Loucy (cell line): ENCODE measurements around the gene CYP2A13.

Experiments used
- H2AFZ ChIP-seq: fragments of 200-600 bp; sonication (generic); 2 replicates; pipeline ENCODE4 v1.6.0; 2016; ENCODE audit warnings: antibody characterized with exemption, mild to moderate bottlenecking, low read length, moderate library complexity
- H3F3A ChIP-seq: fragments of 200-600 bp; 2 replicates; pipeline ENCODE4 v1.6.0; 2016; ENCODE audit warnings: antibody characterized with exemption, low read depth, mild to moderate bottlenecking
- H3K27me3 ChIP-seq: fragments of 200-600 bp; sonication (generic); 2 replicates; pipeline ENCODE4 v1.6.1; 2014; ENCODE audit warnings: low read length, mild to moderate bottlenecking; ENCODE audit not compliant: insufficient read depth, poor library complexity, severe bottlenecking
- H3K36me3 ChIP-seq: fragments of 200-600 bp; sonication (generic); 2 replicates; pipeline ENCODE4 v1.6.1; 2016; ENCODE audit warnings: low read length; ENCODE audit not compliant: insufficient read depth
- H3K4me1 ChIP-seq: fragments of 200-600 bp; sonication (generic); 2 replicates; pipeline ENCODE4 v1.5.1; 2014; ENCODE audit warnings: low read length, mild to moderate bottlenecking; ENCODE audit not compliant: insufficient read depth, poor library complexity, severe bottlenecking
- H3K4me2 ChIP-seq: fragments of 200-600 bp; sonication (generic); 2 replicates; pipeline ENCODE4 v1.6.0; 2014; ENCODE audit warnings: antibody characterized with exemption, low read length, low read depth, mild to moderate bottlenecking; ENCODE audit not compliant: poor library complexity, severe bottlenecking
- H3K4me3 ChIP-seq: fragments of 200-600 bp; sonication (generic); 2 replicates; pipeline ENCODE4 v1.5.1; 2014; ENCODE audit warnings: low read length, mild to moderate bottlenecking, mixed read lengths; ENCODE audit not compliant: poor library complexity, severe bottlenecking
- H3K79me2 ChIP-seq: fragments of 200-600 bp; sonication (generic); 2 replicates; pipeline ENCODE4 v1.6.1; 2014; ENCODE audit warnings: low read length; ENCODE audit not compliant: insufficient read depth
- H3K9ac ChIP-seq: fragments of 200-600 bp; sonication (generic); 2 replicates; pipeline ENCODE4 v1.6.0; 2014; ENCODE audit warnings: mild to moderate bottlenecking, low read depth, low read length, moderate library complexity; ENCODE audit not compliant: poor library complexity, severe bottlenecking
- H3K9me2 ChIP-seq: fragments of 200-600 bp; sonication (generic); replicated peaks from 2 replicates; pipeline ENCODE4 v1.6.1; 2016; ENCODE audit warnings: low read depth, low read length, mixed read lengths
- H3K9me3 ChIP-seq: fragments of 200-600 bp; sonication (generic); 2 replicates; pipeline ENCODE4 v1.6.1; 2014; ENCODE audit warnings: mild to moderate bottlenecking, antibody characterized with exemption, low read length, low read depth; ENCODE audit not compliant: insufficient read depth
- H4K20me1 ChIP-seq: fragments of 200-600 bp; sonication (generic); 2 replicates; pipeline ENCODE4 v1.6.0; 2014; ENCODE audit warnings: antibody characterized with exemption, low read length, mild to moderate bottlenecking; ENCODE audit not compliant: insufficient read depth, poor library complexity, severe bottlenecking
- CTCF ChIP-seq: fragments of 200-600 bp; sonication (generic); conservative IDR thresholded peaks from 2 replicates; pipeline ENCODE4 v1.5.1; 2014; ENCODE audit warnings: mild to moderate bottlenecking, antibody characterized with exemption, low read length
- EZH2phosphoT487 ChIP-seq: fragments of 200-600 bp; IDR thresholded peaks from 2 replicates; pipeline ENCODE4 v1.6.1; 2018; ENCODE audit warnings: antibody characterized with exemption, mild to moderate bottlenecking, moderate library complexity, borderline replicate concordance

Gene CYP2A13

GRCh38 chr19:41106177-41106576 is 17.9 kb downstream of the CYP2A13 start:
- H4K20me1 ChIP-seq, result no peaks in the 10 kb centered on the region
- H3K9me3 ChIP-seq, result no peaks in the 10 kb centered on the region
- TF ChIP-seq CTCF (no peak), EZH2phosphoT487 (no peak)
- H3F3A ChIP-seq, result no peaks in the 10 kb centered on the region
- H3K9ac ChIP-seq, result no peak overlapping the region
- no peaks in the 10 kb centered on the region for H3K4me1 ChIP-seq
- H3K4me3 ChIP-seq, result no peak overlapping the region
- H3K4me2 ChIP-seq, result no peak overlapping the region
- no peaks in the 10 kb centered on the region for H3K79me2 ChIP-seq
- H3K27me3 ChIP-seq, result no peaks in the 10 kb centered on the region
- H3K36me3 ChIP-seq, result no peaks in the 10 kb centered on the region
- no peaks in the 10 kb centered on the region for H3K9me2 ChIP-seq
- no peak overlapping the region for H2AFZ ChIP-seq

- H3K4me3 ChIP-seq, result no peak overlapping the region
- no peaks in the 10 kb centered on the region for H3K27me3 ChIP-seq
- no peaks in the 10 kb centered on the region for H3K4me1 ChIP-seq
- no peaks in the 10 kb centered on the region for H3K36me3 ChIP-seq
- H3K9me2 ChIP-seq, result no peaks in the 10 kb centered on the region
- H3K9me3 ChIP-seq, result no peaks in the 10 kb centered on the region
- no peak overlapping the region for H3K9ac ChIP-seq
- TF ChIP-seq CTCF (no peak), EZH2phosphoT487 (no peak)
- H2AFZ ChIP-seq, result no peak overlapping the region
- H4K20me1 ChIP-seq, result no peaks in the 10 kb centered on the region
- no peaks in the 10 kb centered on the region for H3K79me2 ChIP-seq
- H3F3A ChIP-seq, result no peaks in the 10 kb centered on the region
- no peak overlapping the region for H3K4me2 ChIP-seq
Observed at GRCh38 chr19:41111296-41111695, 23.0 kb downstream of the CYP2A13 start.

GRCh38 chr19:41111750-41112295 is 23.6 kb downstream of the CYP2A13 start:
- Histone ChIP-seq H4K20me1 (no peaks in the 10 kb centered on the region), H3K4me1 (no peaks in the 10 kb centered on the region), H2AFZ (no peak overlapping the region), H3K79me2 (no peaks in the 10 kb centered on the region), H3K9me3 (no peaks in the 10 kb centered on the region), H3K27me3 (no peaks in the 10 kb centered on the region), H3K4me2 (no peak overlapping the region), H3F3A (no peaks in the 10 kb centered on the region), H3K4me3 (no peak overlapping the region), H3K9me2 (no peaks in the 10 kb centered on the region), H3K36me3 (no peaks in the 10 kb centered on the region), H3K9ac (no peak overlapping the region)
- TF ChIP-seq EZH2phosphoT487 (no peak), CTCF (no peak)
